ENCODE data around the gene RNF113B. TPM values are rescaled to one million over a fixed set of nuclear protein-coding genes. Genes with fewer than 3 reads are reported as not detected.

Gene RNF113B
- polyA plus RNA-seq, 1 experiment, result not detected

- Histone ChIP-seq H3K36me3 (ENCODE audit: control insufficient read depth, insufficient read depth, low read length) (no peaks in the 10 kb centered on the region), H3K4me3 (ENCODE audit: low read depth, low read length) (no peak overlapping the region), H3K27me3 (ENCODE audit: control insufficient read depth, insufficient read depth, low read length) (no peaks in the 10 kb centered on the region)
- TF ChIP-seq, protein P1, sequence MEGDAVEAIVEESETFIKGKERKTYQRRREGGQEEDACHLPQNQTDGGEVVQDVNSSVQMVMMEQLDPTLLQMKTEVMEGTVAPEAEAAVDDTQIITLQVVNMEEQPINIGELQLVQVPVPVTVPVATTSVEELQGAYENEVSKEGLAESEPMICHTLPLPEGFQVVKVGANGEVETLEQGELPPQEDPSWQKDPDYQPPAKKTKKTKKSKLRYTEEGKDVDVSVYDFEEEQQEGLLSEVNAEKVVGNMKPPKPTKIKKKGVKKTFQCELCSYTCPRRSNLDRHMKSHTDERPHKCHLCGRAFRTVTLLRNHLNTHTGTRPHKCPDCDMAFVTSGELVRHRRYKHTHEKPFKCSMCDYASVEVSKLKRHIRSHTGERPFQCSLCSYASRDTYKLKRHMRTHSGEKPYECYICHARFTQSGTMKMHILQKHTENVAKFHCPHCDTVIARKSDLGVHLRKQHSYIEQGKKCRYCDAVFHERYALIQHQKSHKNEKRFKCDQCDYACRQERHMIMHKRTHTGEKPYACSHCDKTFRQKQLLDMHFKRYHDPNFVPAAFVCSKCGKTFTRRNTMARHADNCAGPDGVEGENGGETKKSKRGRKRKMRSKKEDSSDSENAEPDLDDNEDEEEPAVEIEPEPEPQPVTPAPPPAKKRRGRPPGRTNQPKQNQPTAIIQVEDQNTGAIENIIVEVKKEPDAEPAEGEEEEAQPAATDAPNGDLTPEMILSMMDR (IDR thresholded peaks at IDR 0.05; ENCODE audit: insufficient read depth, low read depth, low read length), result no peak
- DNase-seq (ENCODE audit: low read depth), result no peak
- CTCF ChIA-PET, result no interaction called here
- POLR2A ChIA-PET, result no interaction called here
Measured at GRCh38 chr13:98192008-98192407, 14.9 kb upstream of the RNF113B start.

- no peak overlapping the region for H3K4me3 ChIP-seq (ENCODE audit: low read depth, low read length)
Measured at GRCh38 chr13:98190889-98191444, 13.9 kb upstream of the RNF113B start.

GRCh38 chr13:98189841-98190505 lies 12.9 kb upstream of the RNF113B start:
- TF ChIP-seq, protein P1 (IDR thresholded peaks at IDR 0.05; ENCODE audit: insufficient read depth, low read depth, low read length), result no peak
- DNase-seq (ENCODE audit: low read depth), result no peak
- Histone ChIP-seq H3K4me3 (ENCODE audit: low read depth, low read length) (no peak overlapping the region), H3K36me3 (ENCODE audit: control insufficient read depth, insufficient read depth, low read length) (no peaks in the 10 kb centered on the region), H3K27me3 (ENCODE audit: control insufficient read depth, insufficient read depth, low read length) (no peaks in the 10 kb centered on the region)
- CTCF ChIA-PET, result interaction anchor here (0.8 to 1.9 kb wide), 3 partner anchors 12 to 15 kb away, joined by 4 to 7 read pairs (median 5); no protein-coding TSS in a partner anchor
- POLR2A ChIA-PET, result no interaction called here

More at GRCh38 chr13:98190889-98191444, 13.9 kb upstream of the RNF113B start:
- ChIA-PET CTCF (interaction anchor here (1.6 to 1.9 kb wide), 2 partner anchors 11 to 14 kb away, joined by 5 to 7 read pairs; no protein-coding TSS in a partner anchor), POLR2A (no interaction called here)
- Histone ChIP-seq H3K36me3 (ENCODE audit: control insufficient read depth, insufficient read depth, low read length) (no peaks in the 10 kb centered on the region), H3K27me3 (ENCODE audit: control insufficient read depth, insufficient read depth, low read length) (no peaks in the 10 kb centered on the region)
- TF ChIP-seq, protein P1 (IDR thresholded peaks at IDR 0.05; ENCODE audit: insufficient read depth, low read depth, low read length), result no peak
- no peak for DNase-seq (ENCODE audit: low read depth)

DNA sequence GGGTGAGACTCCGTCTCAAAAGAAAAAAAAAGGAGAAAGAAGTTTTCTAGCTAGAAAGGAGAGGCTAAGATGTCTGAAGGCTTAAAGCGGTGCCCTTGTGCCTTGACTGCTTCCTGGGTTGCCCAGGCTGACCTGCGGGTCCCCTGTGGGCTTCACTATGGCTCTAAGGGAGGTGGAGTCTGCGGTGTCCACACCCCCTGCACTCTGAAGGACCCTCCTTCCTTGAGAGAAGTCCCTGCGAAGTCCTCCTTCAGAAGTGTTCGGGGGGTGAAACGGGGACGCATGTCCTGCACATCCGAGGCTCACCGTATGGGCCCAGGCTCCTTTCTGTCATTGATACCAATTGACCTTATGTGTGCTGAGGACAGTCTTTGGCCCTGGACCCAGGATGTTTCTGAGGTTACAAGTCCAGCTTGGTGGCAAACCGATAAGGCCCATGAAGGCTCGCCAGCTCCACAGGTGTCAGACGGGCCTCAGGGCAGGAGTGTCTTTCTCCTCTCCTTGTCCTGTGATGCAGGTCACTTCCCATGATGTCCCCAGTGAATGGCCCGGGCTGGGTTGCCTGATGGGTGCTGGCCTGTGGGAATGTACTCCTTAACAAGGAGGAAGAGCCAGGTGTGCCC lies 11.6 kb upstream of the RNF113B start:
- DNase-seq (ENCODE audit: low read depth), result no peak
- Histone ChIP-seq H3K27me3 (ENCODE audit: control insufficient read depth, insufficient read depth, low read length) (no peaks in the 10 kb centered on the region), H3K4me3 (ENCODE audit: low read depth, low read length) (no peak overlapping the region), H3K36me3 (ENCODE audit: control insufficient read depth, insufficient read depth, low read length) (no peaks in the 10 kb centered on the region)
- POLR2A ChIA-PET, result no interaction called here
- TF ChIP-seq, protein P1 (IDR thresholded peaks at IDR 0.05; ENCODE audit: insufficient read depth, low read depth, low read length), result no peak
- CTCF ChIA-PET, result interaction anchor here (0.8 to 3.0 kb wide), 2 partner anchors 10 to 14 kb away, joined by 4 to 7 read pairs; no protein-coding TSS in a partner anchor

DNA sequence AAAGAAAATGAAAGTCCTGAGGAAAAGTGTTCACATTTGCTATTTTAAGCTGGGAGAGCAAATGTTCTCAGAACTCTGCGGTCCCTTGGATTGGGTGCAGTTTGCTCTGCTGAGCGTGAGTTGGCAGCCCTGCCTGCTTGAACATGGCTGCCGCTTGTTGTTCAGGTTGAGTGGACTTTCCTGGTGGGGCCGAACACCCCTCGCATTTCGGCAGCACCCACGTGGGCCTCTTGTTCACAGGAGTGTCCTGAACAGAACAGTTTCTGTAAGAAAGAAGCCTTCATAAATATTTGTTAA lies 10.8 kb upstream of the RNF113B start:
- DNase-seq (ENCODE audit: low read depth), result no peak
- no peak overlapping the region for H3K4me3 ChIP-seq (ENCODE audit: low read depth, low read length)
- H3K36me3 ChIP-seq (ENCODE audit: control insufficient read depth, insufficient read depth, low read length), result no peaks in the 10 kb centered on the region
- ChIA-PET CTCF (interaction anchor here (1.9 to 3.0 kb wide), 2 partner anchors 9 to 12 kb away, joined by 5 to 7 read pairs; no protein-coding TSS in a partner anchor), POLR2A (no interaction called here)
- TF ChIP-seq, protein P1 (IDR thresholded peaks at IDR 0.05; ENCODE audit: insufficient read depth, low read depth, low read length), result no peak
- H3K27me3 ChIP-seq (ENCODE audit: control insufficient read depth, insufficient read depth, low read length), result no peaks in the 10 kb centered on the region

Measured in BJ (cell line).